T-helper 17 cell (primary cell): ENCODE measurements around the gene TFF2. TPM values are rescaled to one million over a fixed set of nuclear protein-coding genes. Genes with fewer than 3 reads are reported as not detected.

Experiments used
- ATAC-seq: fragments of 150-1000 bp; cut with Tn5 transposase; 2 replicates; pipeline ENCODE4 v1.10.0; 2021; ENCODE audit warnings: mild to moderate bottlenecking, moderate library complexity
- DNase-seq, 3 donors: peaks; one replicate each; pipeline versions ENCODE4 v3.0.0 to v3.0.0-alpha.2; 2020 to 2021
- H3K9me3 ChIP-seq: one replicate; pipeline ENCODE4 v1.7.0; 2013; ENCODE audit warnings: low read length, mild to moderate bottlenecking; ENCODE audit not compliant: control insufficient read depth, poor library complexity, severe bottlenecking
- H3K27ac Mint-ChIP-seq: one replicate; pipeline ENCODE4 v1.8.0; 2022; ENCODE audit warnings: mild to moderate bottlenecking, moderate library complexity, mixed read lengths
- H3K27me3 Mint-ChIP-seq: one replicate; pipeline ENCODE4 v1.8.0; 2022; ENCODE audit warnings: mixed read lengths
- H3K36me3 Mint-ChIP-seq: one replicate; pipeline ENCODE4 v1.8.0; 2022; ENCODE audit warnings: low read depth, mixed read lengths
- H3K4me1 Mint-ChIP-seq: one replicate; pipeline ENCODE4 v1.8.0; 2022; ENCODE audit warnings: mild to moderate bottlenecking, mixed read lengths
- H3K4me3 Mint-ChIP-seq: one replicate; pipeline ENCODE4 v1.8.0; 2022; ENCODE audit warnings: mild to moderate bottlenecking, moderate library complexity, mixed read lengths
- total RNA-seq, 4 donors: library from RNA in 2 of 4; stranded (reverse) in 2 of 4; gene quantifications; one replicate each; pipeline ENCODE4 v1.2.3 and lab custom pipeline; 2022 to 2026

Gene TFF2
- total RNA-seq, 2 donors from 2014 or later = not detected

GRCh38 chr21:42303443-42303842 lies 47.4 kb downstream of the TFF2 start:
- DNase-seq = no peak
- H3K27me3 Mint-ChIP-seq = peaks cover 16% of the 10 kb centered on the region
- ATAC-seq = no peak
- no peaks in the 10 kb centered on the region for H3K9me3 ChIP-seq
- peaks cover 1% of the 10 kb centered on the region for H3K4me1 Mint-ChIP-seq
- H3K4me3 Mint-ChIP-seq = no peak overlapping the region
- no peaks in the 10 kb centered on the region for H3K36me3 Mint-ChIP-seq
- no peak overlapping the region for H3K27ac Mint-ChIP-seq

- Mint-ChIP-seq H3K4me1 (peaks cover 2% of the 10 kb centered on the region), H3K27me3 (peaks cover 16% of the 10 kb centered on the region), H3K36me3 (no peaks in the 10 kb centered on the region), H3K27ac (no peak overlapping the region), H3K4me3 (no peak overlapping the region)
- no peak for ATAC-seq
- no peaks in the 10 kb centered on the region for H3K9me3 ChIP-seq
- DNase-seq = no peak
These were observed 48.0 kb downstream of the TFF2 start for GRCh38 chr21:42302794-42303193.

DNA sequence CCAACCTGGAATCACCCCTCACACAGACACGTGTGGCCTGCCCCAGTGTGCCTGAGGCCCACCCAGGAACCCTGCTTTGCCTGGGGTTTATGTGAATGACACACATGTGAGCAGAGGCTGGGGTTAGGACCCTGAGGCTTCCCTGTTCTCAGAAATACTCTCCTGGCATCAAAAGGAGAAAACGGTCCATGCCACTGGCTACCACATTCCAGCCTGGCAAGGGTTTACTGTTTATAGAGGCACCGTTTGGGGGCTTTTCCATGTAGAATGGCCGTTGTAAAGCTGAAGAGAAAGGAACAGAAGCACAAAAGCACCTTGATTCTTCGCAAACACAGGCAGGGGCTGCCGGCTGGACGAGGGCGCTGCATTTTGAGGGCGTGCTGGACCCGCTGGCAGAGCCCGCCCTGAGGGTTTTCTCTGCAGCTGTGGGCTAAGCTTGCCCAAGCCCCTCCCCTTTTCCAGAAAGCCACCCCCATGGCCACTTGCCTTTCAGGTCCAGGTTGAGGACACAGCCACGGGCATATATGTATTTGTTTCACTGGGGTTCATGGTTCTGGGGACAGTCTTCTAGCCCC lies 48.6 kb downstream of the TFF2 start:
- H3K9me3 ChIP-seq = no peaks in the 10 kb centered on the region
- Mint-ChIP-seq H3K27ac (no peak overlapping the region), H3K4me1 (peaks cover 2% of the 10 kb centered on the region), H3K27me3 (peaks cover 14% of the 10 kb centered on the region), H3K4me3 (no peak overlapping the region), H3K36me3 (no peaks in the 10 kb centered on the region)
- ATAC-seq (no peak), DNase-seq (no peak)

DNA sequence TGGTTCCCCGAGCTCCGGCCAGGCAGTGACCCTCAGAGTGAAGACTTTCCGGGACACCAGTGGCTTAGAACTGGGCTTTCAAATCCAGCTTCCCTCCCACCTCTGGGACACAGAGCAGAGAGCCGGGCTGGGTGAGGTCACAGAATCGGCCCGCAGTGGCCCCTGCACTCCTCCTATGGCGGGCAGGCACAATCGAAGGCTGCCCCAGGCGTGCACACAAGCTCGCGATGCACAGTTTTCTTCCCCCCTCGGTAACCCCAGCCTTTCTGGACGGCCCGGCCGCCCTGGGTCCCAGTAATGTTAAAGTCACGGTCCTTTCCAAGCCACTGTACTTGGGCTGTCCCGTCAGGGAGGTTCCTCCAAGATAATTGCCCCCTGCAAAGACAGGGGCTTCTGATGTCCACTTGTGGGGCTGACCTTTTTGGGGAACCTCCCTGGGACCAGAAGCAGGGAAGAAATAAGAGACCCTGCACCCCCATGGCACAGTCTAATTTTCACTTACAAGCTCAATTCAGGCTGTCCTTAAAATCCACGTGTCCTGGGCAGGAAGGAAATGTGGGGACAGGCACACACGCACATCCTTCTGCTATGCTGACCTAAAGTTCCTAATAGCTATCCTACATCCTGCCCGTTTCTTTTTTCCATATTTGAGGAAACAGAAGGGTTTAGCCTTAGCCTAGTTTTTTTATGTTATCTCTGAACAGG lies 49.3 kb downstream of the TFF2 start:
- DNase-seq = no peak
- H3K4me3 Mint-ChIP-seq = no peak overlapping the region
- ATAC-seq = no peak
- no peaks in the 10 kb centered on the region for H3K9me3 ChIP-seq
- H3K4me1 Mint-ChIP-seq = peaks cover 2% of the 10 kb centered on the region
- no peaks in the 10 kb centered on the region for H3K36me3 Mint-ChIP-seq
- peaks cover 8% of the 10 kb centered on the region for H3K27me3 Mint-ChIP-seq
- H3K27ac Mint-ChIP-seq = no peak overlapping the region

DNA sequence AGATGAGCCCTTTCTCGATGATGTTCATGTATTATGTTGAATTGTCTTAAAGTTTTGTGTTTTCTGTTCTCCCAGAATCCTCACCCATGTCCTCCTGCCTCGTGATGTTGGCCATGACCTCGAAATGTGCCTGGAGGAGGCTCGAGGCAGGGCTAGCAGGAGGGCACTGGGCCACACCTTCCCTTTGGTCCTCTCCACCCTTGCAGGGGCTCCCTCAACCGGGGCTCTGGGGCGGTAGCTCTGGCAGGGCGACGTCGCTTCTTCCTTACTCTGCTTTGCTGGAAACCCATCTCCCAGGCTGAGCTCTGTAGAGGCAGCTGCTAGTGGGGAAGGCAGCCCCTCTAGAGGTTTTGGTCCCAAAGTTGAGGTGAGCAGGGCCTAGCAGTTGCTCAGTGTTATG lies 49.8 kb downstream of the TFF2 start:
- Mint-ChIP-seq H3K4me1 (peaks cover 2% of the 10 kb centered on the region), H3K27me3 (peaks cover 5% of the 10 kb centered on the region), H3K27ac (no peak overlapping the region), H3K4me3 (no peak overlapping the region), H3K36me3 (no peaks in the 10 kb centered on the region)
- ATAC-seq (no peak), DNase-seq (no peak)
- no peaks in the 10 kb centered on the region for H3K9me3 ChIP-seq

DNA sequence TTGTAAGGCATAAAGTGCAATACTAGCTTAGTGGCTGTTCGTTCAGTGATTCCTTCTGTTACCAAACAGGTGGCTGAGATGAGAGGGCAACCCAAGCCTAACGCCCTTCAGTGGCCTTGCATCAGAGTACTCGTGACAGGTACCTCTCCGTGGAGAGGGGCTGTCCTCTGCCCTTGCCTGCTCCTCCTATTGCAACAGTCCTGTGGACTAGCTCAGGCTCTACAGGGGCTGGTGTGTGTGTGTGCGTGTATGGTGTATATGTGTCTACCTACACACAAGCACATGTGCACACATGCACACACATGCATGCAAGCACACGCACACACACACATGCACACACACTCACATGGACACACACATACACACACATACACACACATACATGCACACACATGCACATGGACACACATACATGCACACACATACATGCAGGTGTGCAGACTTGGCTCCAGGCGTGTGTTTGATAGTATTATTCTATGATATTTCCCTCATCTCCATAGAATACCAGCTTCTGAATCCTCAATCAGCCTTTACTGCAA lies 50.7 kb downstream of the TFF2 start:
- H3K27me3 Mint-ChIP-seq = no peaks in the 10 kb centered on the region
- no peaks in the 10 kb centered on the region for H3K36me3 Mint-ChIP-seq
- no peaks in the 10 kb centered on the region for H3K9me3 ChIP-seq
- no peak overlapping the region for H3K4me3 Mint-ChIP-seq
- H3K27ac Mint-ChIP-seq = no peak overlapping the region
- peaks cover 2% of the 10 kb centered on the region for H3K4me1 Mint-ChIP-seq
- ATAC-seq (no peak), DNase-seq (no peak)

- peaks cover 2% of the 10 kb centered on the region for H3K36me3 Mint-ChIP-seq
- DNase-seq = no peak
- no peak overlapping the region for H3K27ac Mint-ChIP-seq
- H3K27me3 Mint-ChIP-seq = no peaks in the 10 kb centered on the region
- H3K4me1 Mint-ChIP-seq = peaks cover 2% of the 10 kb centered on the region
- peak; percentile 50 for ATAC-seq
- no peaks in the 10 kb centered on the region for H3K9me3 ChIP-seq
- H3K4me3 Mint-ChIP-seq = no peak overlapping the region
These were observed 51.3 kb downstream of the TFF2 start for GRCh38 chr21:42299324-42300044.

DNA sequence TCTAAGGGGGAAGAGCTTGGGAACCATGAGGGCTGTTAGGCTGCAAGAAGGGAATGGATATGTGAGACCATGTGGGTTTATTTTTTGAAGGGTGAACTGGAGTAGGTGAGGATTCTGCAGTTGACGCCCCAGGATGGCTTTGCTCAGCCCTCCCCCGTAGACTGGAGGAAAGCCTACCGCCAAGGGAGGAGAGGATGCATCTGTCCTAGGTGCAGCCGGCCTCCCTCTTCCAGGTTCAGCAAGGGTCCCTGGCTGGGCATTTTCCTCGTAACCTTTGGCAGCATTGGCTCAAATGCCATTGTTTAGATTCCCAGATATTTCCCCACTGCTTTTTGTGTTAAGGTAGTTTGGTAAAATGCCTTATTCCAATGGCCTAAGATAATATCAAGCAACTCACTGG lies 52.1 kb downstream of the TFF2 start:
- no peaks in the 10 kb centered on the region for H3K9me3 ChIP-seq
- Mint-ChIP-seq H3K4me3 (no peak overlapping the region), H3K27me3 (no peaks in the 10 kb centered on the region), H3K36me3 (peaks cover 2% of the 10 kb centered on the region), H3K4me1 (peaks cover 2% of the 10 kb centered on the region), H3K27ac (no peak overlapping the region)
- no peak for DNase-seq
- ATAC-seq = no peak

- Mint-ChIP-seq H3K36me3 (peaks cover 2% of the 10 kb centered on the region), H3K27ac (no peak overlapping the region), H3K27me3 (no peaks in the 10 kb centered on the region), H3K4me3 (no peak overlapping the region), H3K4me1 (peaks cover 2% of the 10 kb centered on the region)
- no peaks in the 10 kb centered on the region for H3K9me3 ChIP-seq
- DNase-seq (no peak), ATAC-seq (no peak)
These were observed 52.6 kb downstream of the TFF2 start for GRCh38 chr21:42298237-42298636.

- ATAC-seq (no peak), DNase-seq (no peak)
- H3K4me3 Mint-ChIP-seq = peak overlapping the region; percentile 68
- no peaks in the 10 kb centered on the region for H3K27me3 Mint-ChIP-seq
- H3K9me3 ChIP-seq = no peaks in the 10 kb centered on the region
- peaks cover 2% of the 10 kb centered on the region for H3K4me1 Mint-ChIP-seq
- peaks cover 2% of the 10 kb centered on the region for H3K36me3 Mint-ChIP-seq
- no peak overlapping the region for H3K27ac Mint-ChIP-seq
These were observed 53.4 kb downstream of the TFF2 start for GRCh38 chr21:42297377-42297776.

GRCh38 chr21:42296501-42296900 lies 54.3 kb downstream of the TFF2 start:
- peaks cover 2% of the 10 kb centered on the region for H3K4me1 Mint-ChIP-seq
- no peak overlapping the region for H3K4me3 Mint-ChIP-seq
- H3K36me3 Mint-ChIP-seq = peaks cover 2% of the 10 kb centered on the region
- DNase-seq (no peak), ATAC-seq (no peak)
- H3K9me3 ChIP-seq = no peaks in the 10 kb centered on the region
- no peaks in the 10 kb centered on the region for H3K27me3 Mint-ChIP-seq
- no peak overlapping the region for H3K27ac Mint-ChIP-seq
